Esophagus squamous epithelium (tissue), 5 donors: ENCODE data around the gene TMEM178B. TPM values are rescaled to one million over a fixed set of nuclear protein-coding genes. Genes with fewer than 3 reads are reported as not detected.

Source experiments
- DNase-seq: peaks from one replicate; lab custom pipeline; 2025; lab: John Stamatoyannopoulos, UW
- H3K27ac ChIP-seq, 4 donors: fragments of 200-600 bp; sonication (generic); one replicate each; pipeline ENCODE4 v1.5.1; 2016 to 2019; ENCODE audit warnings: mild to moderate bottlenecking in 1 of 4
- H3K27me3 ChIP-seq, 4 donors: fragments of 200-600 bp; sonication (generic); 1 replicate in 3 of 4; 2 replicates in 1 of 4; pipeline versions ENCODE4 v1.5.1 to v1.6.0; 2017 to 2021; ENCODE audit warnings: antibody characterized with exemption in 1 of 4
- H3K36me3 ChIP-seq, 3 donors: fragments of 200-600 bp; sonication (generic); one replicate each; pipeline ENCODE4 v1.5.1; 2016 to 2019
- H3K4me1 ChIP-seq, 3 donors: fragments of 200-600 bp; sonication (generic); one replicate each; pipeline ENCODE4 v1.5.1; 2017 to 2019
- H3K4me3 ChIP-seq, 4 donors: fragments of 200-600 bp; sonication (generic); 1 replicate in 3 of 4; 2 replicates in 1 of 4; pipeline ENCODE4 v1.5.1; 2016 to 2019; ENCODE audit warnings: mild to moderate bottlenecking in 2 of 4, moderate library complexity in 1 of 4
- H3K9me3 ChIP-seq, 3 donors: fragments of 200-600 bp; sonication (generic); one replicate each; pipeline ENCODE4 v1.5.1; 2016 to 2019
- POLR2A ChIP-seq, 4 donors: fragments of 450-650 bp; IDR thresholded peaks; one replicate each; pipeline ENCODE4 v1.6.1; 2017; ENCODE audit warnings: antibody characterized with exemption in 4 of 4, mild to moderate bottlenecking in 4 of 4, moderate library complexity in 3 of 4
- WGBS, 2 donors: methylation state at CpG; one replicate each; pipeline ENCODE4 v1.1.5; 2018; 5-methylcytosine and 5-hydroxymethylcytosine counted together
- intact Hi-C: fragments of 100-400 bp; cut with DNase I; formaldehyde crosslinking; loops from one replicate; pipeline ENCODE4 v1.15.0; 2022
- total RNA-seq, 4 donors: library from RNA; depleted of rRNA; stranded (reverse); fragments of >200 nt; gene quantifications; one replicate each; pipeline ENCODE4 v1.1.0, GENCODE V29; 2016
- TF ChIP-seq, protein P1 (sequence below), 6 experiments: fragments of 450-650 bp in 4 of 6; fragments of 200-600 bp in 2 of 6; sonication (generic) in 2 of 6; IDR thresholded peaks; one replicate each; pipeline ENCODE4 v1.5.1; 2016 to 2019; ENCODE audit warnings: antibody characterized with exemption in 6 of 6, mild to moderate bottlenecking in 4 of 6, moderate library complexity in 4 of 6
- donor health status: DM: yes; HTN: yes; CAD: no.

TMEM178B gene
- total RNA-seq, 4 donors from 2014 or later = 0.95 to 1.7 (median 1.2) TPM

DNA sequence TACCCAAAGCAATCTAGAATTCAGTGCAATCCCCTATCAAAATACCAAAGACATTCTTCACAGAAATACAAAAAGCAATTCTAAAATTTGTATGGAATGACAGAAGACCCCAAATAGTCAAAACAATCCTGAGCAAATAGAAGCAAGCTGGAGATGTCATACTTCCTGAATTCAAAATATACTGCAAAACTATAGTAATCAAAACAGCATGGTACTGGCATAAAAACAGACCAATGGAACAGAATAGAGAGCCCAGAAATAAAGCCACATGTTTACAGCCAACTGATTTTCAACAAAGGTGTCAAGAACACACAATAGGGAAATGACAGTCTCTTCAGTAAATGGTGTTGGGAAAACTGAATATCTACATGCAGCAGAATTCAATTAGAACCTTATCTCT lies 353.3 kb downstream of the TMEM178B start:
- Histone ChIP-seq H3K4me3 (no peak overlapping the region), H3K9me3 (peaks cover 0 to 4% (median 0%) of the 10 kb centered on the region in 3 donors), H3K27me3 (no peaks in the 10 kb centered on the region), H3K36me3 (no peaks in the 10 kb centered on the region), H3K4me1 (no peaks in the 10 kb centered on the region), H3K27ac (no peak overlapping the region)
- intact Hi-C loops = no loop called here
- DNase-seq = no peak
- TF ChIP-seq, protein P1, sequence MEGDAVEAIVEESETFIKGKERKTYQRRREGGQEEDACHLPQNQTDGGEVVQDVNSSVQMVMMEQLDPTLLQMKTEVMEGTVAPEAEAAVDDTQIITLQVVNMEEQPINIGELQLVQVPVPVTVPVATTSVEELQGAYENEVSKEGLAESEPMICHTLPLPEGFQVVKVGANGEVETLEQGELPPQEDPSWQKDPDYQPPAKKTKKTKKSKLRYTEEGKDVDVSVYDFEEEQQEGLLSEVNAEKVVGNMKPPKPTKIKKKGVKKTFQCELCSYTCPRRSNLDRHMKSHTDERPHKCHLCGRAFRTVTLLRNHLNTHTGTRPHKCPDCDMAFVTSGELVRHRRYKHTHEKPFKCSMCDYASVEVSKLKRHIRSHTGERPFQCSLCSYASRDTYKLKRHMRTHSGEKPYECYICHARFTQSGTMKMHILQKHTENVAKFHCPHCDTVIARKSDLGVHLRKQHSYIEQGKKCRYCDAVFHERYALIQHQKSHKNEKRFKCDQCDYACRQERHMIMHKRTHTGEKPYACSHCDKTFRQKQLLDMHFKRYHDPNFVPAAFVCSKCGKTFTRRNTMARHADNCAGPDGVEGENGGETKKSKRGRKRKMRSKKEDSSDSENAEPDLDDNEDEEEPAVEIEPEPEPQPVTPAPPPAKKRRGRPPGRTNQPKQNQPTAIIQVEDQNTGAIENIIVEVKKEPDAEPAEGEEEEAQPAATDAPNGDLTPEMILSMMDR (IDR thresholded peaks at IDR 0.05) = no peak

GRCh38 chr7:141430455-141431139 lies 356.7 kb downstream of the TMEM178B start:
- H3K27ac ChIP-seq = no peak overlapping the region
- intact Hi-C loops = no loop called here
- no peak for TF ChIP-seq POLR2A (IDR thresholded peaks at IDR 0.05)
- TF ChIP-seq, protein P1 (IDR thresholded peaks at IDR 0.05) = no peak
- no peak overlapping the region for H3K4me3 ChIP-seq
- no peaks in the 10 kb centered on the region for H3K4me1 ChIP-seq
- peaks cover 0 to 4% (median 0%) of the 10 kb centered on the region in 3 donors for H3K9me3 ChIP-seq
- no peaks in the 10 kb centered on the region for H3K36me3 ChIP-seq
- no peak for DNase-seq
- no peaks in the 10 kb centered on the region for H3K27me3 ChIP-seq
- 37 to 47% methylated on average over 8 to 11 of the region's 12 CpGs for WGBS, 2 donors

DNA sequence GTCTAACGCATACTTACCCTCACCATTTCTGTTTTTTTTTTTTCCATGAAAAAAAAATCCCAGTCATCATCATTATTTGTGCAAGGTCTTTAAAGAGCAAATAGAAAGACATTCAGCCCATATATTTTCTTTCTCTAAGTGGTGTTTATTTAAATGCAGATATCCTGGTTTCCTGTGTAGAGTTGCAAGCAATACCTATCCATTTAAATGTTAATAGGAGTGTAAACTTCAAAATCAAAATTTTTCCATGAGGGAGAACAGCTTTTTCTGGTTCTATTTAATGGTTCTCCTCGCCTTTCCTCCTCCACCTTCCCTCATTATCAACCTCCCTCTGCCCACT lies 357.2 kb downstream of the TMEM178B start:
- 73 to 83% methylated on average over 2 of the region's 2 CpGs for WGBS, 2 donors

DNA sequence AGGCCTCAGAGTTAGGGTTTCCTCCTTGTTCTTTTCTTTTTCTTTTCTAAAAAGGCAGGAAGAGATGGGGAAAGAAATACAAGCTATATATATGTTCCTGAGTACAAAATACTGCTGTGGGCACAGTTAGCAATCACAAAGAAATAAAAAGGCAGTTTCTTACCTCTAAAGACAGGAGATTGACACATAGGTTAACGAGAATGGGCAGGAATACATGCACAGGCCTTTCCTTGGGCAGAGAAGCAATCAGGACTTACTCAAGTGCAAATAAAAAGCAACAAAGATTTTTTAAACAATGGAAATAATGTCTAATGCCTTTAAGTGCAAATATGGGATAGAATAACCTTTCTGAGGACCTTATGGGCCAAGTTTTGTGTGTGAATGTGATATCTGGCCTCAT lies 357.8 kb downstream of the TMEM178B start:
- Histone ChIP-seq H3K27me3 (no peaks in the 10 kb centered on the region), H3K4me1 (no peaks in the 10 kb centered on the region), H3K36me3 (no peaks in the 10 kb centered on the region), H3K9me3 (peaks cover 0 to 4% (median 0%) of the 10 kb centered on the region in 3 donors), H3K27ac (no peak overlapping the region), H3K4me3 (no peak overlapping the region)
- TF ChIP-seq POLR2A (IDR thresholded peaks at IDR 0.05) = no peak
- DNase-seq = no peak
- intact Hi-C loops = no loop called here
- WGBS, 2 donors = 50 to 73% methylated on average over 1 of the region's 1 CpG

More for the DNA sequence above, 357.2 kb downstream of the TMEM178B start:
- TF ChIP-seq POLR2A (IDR thresholded peaks at IDR 0.05) = no peak
- TF ChIP-seq, protein P1 (IDR thresholded peaks at IDR 0.05) = no peak
- no peaks in the 10 kb centered on the region for H3K27me3 ChIP-seq
- no peaks in the 10 kb centered on the region for H3K36me3 ChIP-seq
- H3K27ac ChIP-seq = no peak overlapping the region
- no peaks in the 10 kb centered on the region for H3K4me1 ChIP-seq
- no peak overlapping the region for H3K4me3 ChIP-seq
- peaks cover 0 to 4% (median 0%) of the 10 kb centered on the region in 3 donors for H3K9me3 ChIP-seq
- no peak for DNase-seq
- intact Hi-C loops = no loop called here

- H3K9me3 ChIP-seq = no peaks in the 10 kb centered on the region
- no peaks in the 10 kb centered on the region for H3K27me3 ChIP-seq
- WGBS, 2 donors = 70 to 83% methylated on average over 2 of the region's 2 CpGs
- no peaks in the 10 kb centered on the region for H3K4me1 ChIP-seq
- no peak for TF ChIP-seq POLR2A (IDR thresholded peaks at IDR 0.05)
- TF ChIP-seq, protein P1 (IDR thresholded peaks at IDR 0.05) = no peak
- H3K27ac ChIP-seq = no peak overlapping the region
- H3K4me3 ChIP-seq = no peak overlapping the region
- intact Hi-C loops = no loop called here
- DNase-seq = no peak
- H3K36me3 ChIP-seq = no peaks in the 10 kb centered on the region
These were observed 359.8 kb downstream of the TMEM178B start for GRCh38 chr7:141433698-141434097.
